GM19452 (cell line): ENCODE results near the gene LGI4.
"Not testable (repeated sequence)": the region's sequence is repeated elsewhere in the genome, so short reads cannot be mapped to it uniquely, and the experiment has no call there.

ENCODE experiments used
- ATAC-seq: cut with Tn5 transposase; IDR thresholded peaks from one replicate; pipeline ENCODE4 v1.9.1; 2021; ENCODE audit not compliant: unreplicated experiment

The LGI4 gene

GRCh38 chr19:35107545-35107944 is 27.3 kb downstream of the LGI4 start:
- ATAC-seq, result no peak

GRCh38 chr19:35106898-35107541 is 27.8 kb downstream of the LGI4 start:
- no peak for ATAC-seq

- no peak for ATAC-seq
These were observed 28.6 kb downstream of the LGI4 start for GRCh38 chr19:35106291-35106583.

- no peak for ATAC-seq
These were observed 29.2 kb downstream of the LGI4 start for GRCh38 chr19:35105411-35106290.

- ATAC-seq, result no peak
These were observed 29.8 kb downstream of the LGI4 start for GRCh38 chr19:35105047-35105410.

- ATAC-seq, result no peak
These were observed 30.5 kb downstream of the LGI4 start for GRCh38 chr19:35104361-35104760.

GRCh38 chr19:35103614-35104013 is 31.2 kb downstream of the LGI4 start:
- ATAC-seq, result not testable (repeated sequence)

GRCh38 chr19:35101949-35102348 is 32.9 kb downstream of the LGI4 start:
- not testable (repeated sequence) for ATAC-seq

GRCh38 chr19:35100588-35101533 is 34.0 kb downstream of the LGI4 start:
- ATAC-seq, result no peak

GRCh38 chr19:35099897-35100275 is 35.0 kb downstream of the LGI4 start:
- ATAC-seq, result no peak

- no peak for ATAC-seq
These were observed 35.5 kb downstream of the LGI4 start for GRCh38 chr19:35099155-35099896.

- ATAC-seq, result no peak
These were observed 36.3 kb downstream of the LGI4 start for GRCh38 chr19:35098413-35099049.

- ATAC-seq, result no peak
These were observed 39.0 kb downstream of the LGI4 start for GRCh38 chr19:35095667-35096368.

GRCh38 chr19:35094656-35095055 is 40.2 kb downstream of the LGI4 start:
- ATAC-seq, result no peak

- ATAC-seq, result no peak
These were observed 40.8 kb downstream of the LGI4 start for GRCh38 chr19:35093941-35094647.

GRCh38 chr19:35093430-35093829 is 41.4 kb downstream of the LGI4 start:
- no peak for ATAC-seq

- ATAC-seq, result no peak
These were observed 44.2 kb downstream of the LGI4 start for GRCh38 chr19:35090506-35091214.

GRCh38 chr19:35090160-35090505 is 44.7 kb downstream of the LGI4 start:
- no peak for ATAC-seq

GRCh38 chr19:35089554-35089953 is 45.3 kb downstream of the LGI4 start:
- ATAC-seq, result no peak
